ENCODE results near the gene GAA.

GRCh38 chr17:80133626-80133970 is 32.2 kb downstream of the GAA start:
- TF ChIP-seq CTCF (IDR thresholded peaks at IDR 0.05) (no peak), POLR2AphosphoS5 (IDR thresholded peaks at IDR 0.05) (no peak), POLR2A (IDR thresholded peaks at IDR 0.05) (no peak)

Measured in breast epithelium (tissue), 3 donors.